GM19452 (cell line): Measurements from ENCODE around the gene DGKG.
A peak's percentile ranks its signal among the peaks of the same experiment; 100 is the strongest.

Source experiments
- ATAC-seq: cut with Tn5 transposase; IDR thresholded peaks from one replicate; pipeline ENCODE4 v1.9.1; 2021; ENCODE audit not compliant: unreplicated experiment

The DGKG gene

GRCh38 chr3:186361762-186362536 is at the start of gene DGKG:
TSS of gene DGKG (minus strand) at chr3:186362234. CDS start at chr3:186320459, 41,775 bp downstream.
- peak; percentile 70 for ATAC-seq

GRCh38 chr3:186411089-186411488 is 49.1 kb upstream of the DGKG start:
- ATAC-seq, result no peak

- no peak for ATAC-seq
Measured at GRCh38 chr3:186406669-186407635, 44.9 kb upstream of the DGKG start.

- ATAC-seq, result no peak
Measured at GRCh38 chr3:186401556-186401955, 39.5 kb upstream of the DGKG start.

- no peak for ATAC-seq
Measured at GRCh38 chr3:186400662-186401061, 38.6 kb upstream of the DGKG start.

GRCh38 chr3:186400026-186400425 is 38.0 kb upstream of the DGKG start:
- no peak for ATAC-seq

- no peak for ATAC-seq
Measured at GRCh38 chr3:186394566-186395217, 32.7 kb upstream of the DGKG start.

- no peak for ATAC-seq
Measured at GRCh38 chr3:186386883-186387560, 25.0 kb upstream of the DGKG start.

GRCh38 chr3:186385856-186386602 is 24.0 kb upstream of the DGKG start:
- no peak for ATAC-seq

- ATAC-seq, result no peak
Measured at GRCh38 chr3:186383026-186383993, 21.3 kb upstream of the DGKG start.

GRCh38 chr3:186382217-186382885 is 20.3 kb upstream of the DGKG start:
- ATAC-seq, result peak; percentile 72

- ATAC-seq, result peak; percentile 28
Measured at GRCh38 chr3:186381424-186382216, 19.6 kb upstream of the DGKG start.

GRCh38 chr3:186380622-186381380 is 18.8 kb upstream of the DGKG start:
- no peak for ATAC-seq

- ATAC-seq, result no peak
Measured at GRCh38 chr3:186375443-186375842, 13.4 kb upstream of the DGKG start.

- ATAC-seq, result no peak
Measured at GRCh38 chr3:186374376-186374775, 12.3 kb upstream of the DGKG start.

- ATAC-seq, result no peak
Measured at GRCh38 chr3:186369217-186369616, 7.2 kb upstream of the DGKG start.

GRCh38 chr3:186368717-186369116 is 6.7 kb upstream of the DGKG start:
- no peak for ATAC-seq
